HG03196 (cell line): Measurements from ENCODE around the gene TRAF2.
"Not testable (repeated sequence)": the region's sequence is repeated elsewhere in the genome, so short reads cannot be mapped to it uniquely, and the experiment has no call there.

ENCODE experiments used
- ATAC-seq: cut with Tn5 transposase; IDR thresholded peaks from one replicate; pipeline ENCODE4 v1.9.1; 2021; ENCODE audit not compliant: unreplicated experiment

TRAF2 gene

GRCh38 chr9:136857581-136858412, 28.5 kb upstream of the TRAF2 start:
- no peak for ATAC-seq

GRCh38 chr9:136858452-136858843, 27.9 kb upstream of the TRAF2 start:
- no peak for ATAC-seq

- ATAC-seq: no peak
These were observed 27.2 kb upstream of the TRAF2 start for GRCh38 chr9:136858844-136859757.

- no peak for ATAC-seq
These were observed 25.8 kb upstream of the TRAF2 start for GRCh38 chr9:136860529-136860928.

GRCh38 chr9:136860933-136861873, 25.1 kb upstream of the TRAF2 start:
- ATAC-seq: no peak

GRCh38 chr9:136861874-136862457, 24.4 kb upstream of the TRAF2 start:
- ATAC-seq: no peak

GRCh38 chr9:136862849-136863622, 23.3 kb upstream of the TRAF2 start:
- no peak for ATAC-seq

GRCh38 chr9:136863623-136864273, 22.6 kb upstream of the TRAF2 start:
- no peak for ATAC-seq

GRCh38 chr9:136865041-136865767, 21.1 kb upstream of the TRAF2 start:
- no peak for ATAC-seq

- no peak for ATAC-seq
These were observed 20.6 kb upstream of the TRAF2 start for GRCh38 chr9:136865768-136866103.

GRCh38 chr9:136866898-136867421, 19.4 kb upstream of the TRAF2 start:
- ATAC-seq: not testable (repeated sequence)

- no peak for ATAC-seq
These were observed 18.8 kb upstream of the TRAF2 start for GRCh38 chr9:136867480-136867879.

- ATAC-seq: no peak
These were observed 18.4 kb upstream of the TRAF2 start for GRCh38 chr9:136867917-136868316.

GRCh38 chr9:136868644-136869043, 17.7 kb upstream of the TRAF2 start:
- ATAC-seq: no peak

- ATAC-seq: not testable (repeated sequence)
These were observed 16.7 kb upstream of the TRAF2 start for GRCh38 chr9:136869611-136870010.

GRCh38 chr9:136875155-136875554, 11.2 kb upstream of the TRAF2 start:
- no peak for ATAC-seq

GRCh38 chr9:136876476-136876875, 9.8 kb upstream of the TRAF2 start:
- ATAC-seq: no peak

- ATAC-seq: no peak
These were observed 5.7 kb upstream of the TRAF2 start for GRCh38 chr9:136880651-136881050.
